Measurements from ENCODE around the gene CDKN2C. TPM values are rescaled to one million over a fixed set of nuclear protein-coding genes. Genes with fewer than 3 reads are reported as not detected.

Gene CDKN2C
- total RNA-seq = 19.6 and 19.8 TPM in 2 replicates
- 11.5 and 12.8 TPM in 2 replicates for polyA plus RNA-seq
- 15.0 and 15.6 TPM in 2 replicates for polyA plus RNA-seq (2011; cell fraction: cytosol; rRNA removed)
- 5.7 and 9.3 TPM in 2 replicates for polyA plus RNA-seq (2011; cell fraction: nucleus; rRNA removed)
- 3.6 and 8.5 TPM in 2 replicates for polyA plus RNA-seq (2012)
- polyA minus RNA-seq = 9.8 and 16.3 TPM in 2 replicates
- 46.5 TPM for polyA minus RNA-seq (2011; cell fraction: cytosol; rRNA and poly(A)+ RNA removed)
- polyA minus RNA-seq (2011; cell fraction: nucleus; rRNA and poly(A)+ RNA removed) = 3.8 and 5.0 TPM in 2 replicates
- percentile 51 among the genes with signal in this experiment for Bru-seq, nascent RNA
- BruChase-seq, experiment 1, labeled RNA remaining after a 6-hour chase = percentile 50 among the genes with signal in this experiment
- BruChase-seq, experiment 2, labeled RNA remaining after a 2-hour chase = percentile 44 among the genes with signal in this experiment
- long read RNA-seq, transcript CDKN2C-202 (2 exons, 1,220 nt) = minor isoform, 16 of 50 reads
- long read RNA-seq, transcript CDKN2C-203 (3 exons, 2,086 nt) = major isoform, 32 of 50 reads
- long read RNA-seq, partial matches to known transcripts = 0 of 50 reads
- long read RNA-seq, other reads (novel, unspliced or antisense) = 2 of 50 reads

GRCh38 chr1:50969611-50970508, at the start of gene CDKN2C:
CDKN2C (plus strand) TSS chr1:50970245; CDS start chr1:50970369, 124 bp downstream.
- intact Hi-C loops (cut with micrococcal nuclease) = loop anchor here (2.0 to 10.0 kb wide), 5 partner anchors 41 to 325 kb away; no protein-coding TSS in a partner anchor

More at GRCh38 chr1:50969611-50970508, at the start of gene CDKN2C:
- Histone ChIP-seq H4K20me1 (replicated peaks; ENCODE audit: control insufficient read depth, extremely low read depth, insufficient read depth, low read length) (no peaks in the 10 kb centered on the region), H3K9me3 (replicated peaks; ENCODE audit: control insufficient read depth, insufficient read depth, low read length) (no peaks in the 10 kb centered on the region), H3K9ac (replicated peaks; ENCODE audit: extremely low read depth, insufficient read depth, low read length) (peak within 1 kb of the TSS; percentile 89), H3K27ac (ENCODE audit: insufficient read depth, low read depth, low read length) (peak within 1 kb of the TSS; percentile 66), H3K4me2 (ENCODE audit: insufficient read depth, low read length) (peak within 1 kb of the TSS; percentile 93), H2AFZ (ENCODE audit: low read depth, low read length) (peak within 1 kb of the TSS; percentile 91), H3K79me2 (ENCODE audit: control insufficient read depth, insufficient read depth, low read length) (peaks cover 35% of the 10 kb centered on the region), H3K36me3 (ENCODE audit: control insufficient read depth in 2 of 2, extremely low read depth in 1 of 2, insufficient read depth in 2 of 2, low read length in 2 of 2) (no peaks in the 10 kb centered on the region), H3K27me3 (ENCODE audit: control insufficient read depth in 2 of 2, insufficient read depth in 2 of 2, low read length in 2 of 2) (no peaks in the 10 kb centered on the region), H3K4me3 (replicated peaks in 1 of 3; ENCODE audit: insufficient read depth in 1 of 3, low read depth in 1 of 3, low read length in 3 of 3) (peak within 1 kb of the TSS; percentile 62 to 90 (median 73)), H3K4me1 (ENCODE audit: control insufficient read depth, extremely low read depth, insufficient read depth, low read length) (peaks cover 26% of the 10 kb centered on the region), H3K9me1 (replicated peaks; ENCODE audit: control insufficient read depth, extremely low read depth, insufficient read depth, low read length) (no peaks in the 10 kb centered on the region)
- CTCF ChIA-PET = interaction anchor here (0.7 to 3.8 kb wide), 10 partner anchors 8 to 327 kb away, joined by 3 to 34 read pairs (median 4); partner anchors contain the start of gene FAF1
- no TSS peak for BruUV-seq (replicated peaks)
- FAIRE-seq (peak; percentile 8), DNase-seq (ENCODE audit: low read depth, low spot score) (peak; percentile 85)
- TF ChIP-seq, protein P1, sequence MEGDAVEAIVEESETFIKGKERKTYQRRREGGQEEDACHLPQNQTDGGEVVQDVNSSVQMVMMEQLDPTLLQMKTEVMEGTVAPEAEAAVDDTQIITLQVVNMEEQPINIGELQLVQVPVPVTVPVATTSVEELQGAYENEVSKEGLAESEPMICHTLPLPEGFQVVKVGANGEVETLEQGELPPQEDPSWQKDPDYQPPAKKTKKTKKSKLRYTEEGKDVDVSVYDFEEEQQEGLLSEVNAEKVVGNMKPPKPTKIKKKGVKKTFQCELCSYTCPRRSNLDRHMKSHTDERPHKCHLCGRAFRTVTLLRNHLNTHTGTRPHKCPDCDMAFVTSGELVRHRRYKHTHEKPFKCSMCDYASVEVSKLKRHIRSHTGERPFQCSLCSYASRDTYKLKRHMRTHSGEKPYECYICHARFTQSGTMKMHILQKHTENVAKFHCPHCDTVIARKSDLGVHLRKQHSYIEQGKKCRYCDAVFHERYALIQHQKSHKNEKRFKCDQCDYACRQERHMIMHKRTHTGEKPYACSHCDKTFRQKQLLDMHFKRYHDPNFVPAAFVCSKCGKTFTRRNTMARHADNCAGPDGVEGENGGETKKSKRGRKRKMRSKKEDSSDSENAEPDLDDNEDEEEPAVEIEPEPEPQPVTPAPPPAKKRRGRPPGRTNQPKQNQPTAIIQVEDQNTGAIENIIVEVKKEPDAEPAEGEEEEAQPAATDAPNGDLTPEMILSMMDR (IDR thresholded peaks at IDR 0.05; ENCODE audit: extremely low read depth in 1 of 2, insufficient read depth in 1 of 2, low read depth in 1 of 2, low read length in 2 of 2) = peak in 1 of 2 donors; percentile 19
- TF ChIP-seq MAX (IDR thresholded peaks at IDR 0.05; ENCODE audit: insufficient read depth, insufficient read length) (peak; percentile 37), MYC (IDR thresholded peaks at IDR 0.05; ENCODE audit: low read depth, low read length) (no peak)
- dilution Hi-C loops (cut with MboI; ENCODE audit: extremely low pct_ligation_motif_present, low sequenced_read_pairs) = no loop called here
- POLR2A ChIA-PET = interaction anchor here (1.0 kb wide), 1 partner anchor 9 kb away, joined by 4 read pairs; the partner anchor contains the start of gene FAF1
